Measurements from ENCODE around the gene MDFIC2. TPM values are rescaled to one million over a fixed set of nuclear protein-coding genes. Genes with fewer than 3 reads are reported as not detected.

MDFIC2 gene
- polyA plus RNA-seq, 3 donors = not detected

DNA sequence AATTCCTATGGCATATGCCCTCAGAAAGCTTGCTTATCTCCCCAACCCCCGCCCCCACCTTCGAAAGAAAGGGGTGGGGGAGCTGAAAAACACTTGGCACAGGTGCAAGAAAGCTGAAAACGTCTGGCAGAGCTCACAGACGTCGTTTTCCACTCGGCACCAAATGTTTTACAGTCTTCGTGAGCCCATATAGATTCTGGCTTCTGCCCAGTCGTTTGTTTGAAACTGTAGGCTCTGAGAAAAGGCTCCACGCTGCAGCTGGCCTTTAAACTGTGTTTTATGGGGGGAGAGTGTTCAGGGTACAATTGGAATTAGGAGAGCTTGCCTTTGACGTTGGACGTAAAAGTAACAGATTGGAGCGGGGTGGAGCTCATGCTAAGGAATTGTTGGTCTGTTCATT lies 130.3 kb downstream of the MDFIC2 start:
- DNase-seq = peak; percentile 33

DNA sequence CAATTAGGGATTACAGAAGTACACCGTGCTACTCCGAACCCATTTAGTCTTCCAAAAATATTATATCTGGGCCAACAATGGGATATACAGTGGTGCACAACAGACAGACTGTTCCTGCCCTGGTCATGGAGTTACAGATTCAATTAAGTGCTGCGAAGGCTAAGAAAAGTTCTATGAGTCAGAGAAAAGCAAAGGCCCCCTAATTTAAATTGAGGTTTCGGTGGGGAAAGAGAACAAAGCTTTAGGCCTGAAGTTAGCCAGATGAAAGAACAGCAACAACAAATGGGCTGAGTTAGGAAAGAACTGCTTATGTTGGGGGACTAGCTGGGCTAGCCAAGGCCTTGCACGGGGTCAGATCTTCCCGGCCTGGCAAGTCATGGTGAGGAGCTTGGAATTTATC lies 131.8 kb downstream of the MDFIC2 start:
- no peak for DNase-seq

DNA sequence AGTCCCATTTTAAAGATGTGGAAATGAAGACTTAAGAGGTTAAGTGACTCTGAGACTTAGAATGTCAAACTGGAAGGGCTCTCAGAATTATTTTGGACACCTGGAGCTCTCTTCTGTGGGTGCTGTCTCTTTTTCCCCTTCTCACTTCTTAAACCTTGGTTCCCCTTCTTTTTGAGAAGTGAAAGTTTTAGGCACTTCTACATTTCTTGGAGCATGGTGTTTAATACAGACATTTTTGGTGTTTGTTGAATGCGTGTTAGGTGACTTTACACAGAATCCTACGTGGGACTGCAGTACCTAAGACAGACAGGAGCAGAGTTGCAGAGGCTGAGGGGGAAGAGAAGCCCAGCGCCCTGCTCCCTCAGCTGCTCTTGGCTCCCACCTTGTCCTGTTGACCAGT lies 133.3 kb downstream of the MDFIC2 start:
- DNase-seq = no peak

GRCh38 chr3:70177881-70178645 lies 134.4 kb downstream of the MDFIC2 start:
- DNase-seq = no peak

- no peak for DNase-seq
Measured at GRCh38 chr3:70176224-70176623, 136.2 kb downstream of the MDFIC2 start.

- DNase-seq = no peak
Measured at GRCh38 chr3:70156808-70157207, 155.6 kb downstream of the MDFIC2 start.

GRCh38 chr3:70150599-70150998 lies 161.8 kb downstream of the MDFIC2 start:
- no peak for DNase-seq

DNA sequence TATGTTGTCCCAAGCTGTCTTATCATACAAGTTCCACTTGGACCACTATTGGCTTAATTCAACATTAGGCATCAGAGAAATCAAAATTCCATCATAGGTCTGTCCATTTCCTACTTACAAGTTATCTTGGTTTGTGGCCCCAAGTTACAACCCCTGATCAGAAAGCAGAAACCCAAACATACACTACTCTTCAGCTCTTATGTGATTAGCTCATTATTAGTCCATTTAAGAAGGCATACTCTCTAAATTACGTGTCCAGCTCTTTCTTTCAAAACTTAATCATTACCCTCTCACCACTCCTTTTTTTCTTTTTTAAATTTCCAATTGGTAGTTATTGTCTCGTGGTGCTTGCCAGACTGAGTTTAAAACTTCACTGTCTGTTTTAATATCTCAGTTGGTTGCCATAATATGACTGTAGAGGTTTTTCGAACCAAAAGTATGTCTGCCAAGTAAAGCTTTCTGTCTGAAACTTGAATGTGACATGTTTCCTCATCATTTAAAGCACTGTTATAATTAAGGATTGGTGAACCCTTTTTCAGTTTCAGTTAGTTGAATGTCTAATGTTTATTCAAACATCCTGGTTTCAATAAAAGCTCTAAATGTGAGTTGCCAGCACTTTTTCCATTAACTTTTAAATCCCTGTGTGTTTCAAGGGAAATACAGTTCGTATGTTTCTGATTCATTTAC lies 162.6 kb downstream of the MDFIC2 start:
- no peak for DNase-seq
